HCT116 (cell line): Measurements from ENCODE around the gene CARS1.

Experiments
- CTCF ChIP-seq, 3 experiments: fragments of 200-600 bp in 1 of 3; sonication (generic) in 1 of 3; IDR thresholded peaks in 2 of 3; conservative IDR thresholded peaks in 1 of 3; 2 replicates each; pipeline ENCODE4 v1.5.1; 2012 to 2017; ENCODE audit warnings: low read depth in 2 of 3, low read length in 2 of 3, antibody characterized with exemption in 1 of 3, borderline replicate concordance in 1 of 3, control low read depth in 1 of 3, mild to moderate bottlenecking in 1 of 3, mixed read lengths in 1 of 3, mixed run types in 1 of 3, moderate library complexity in 1 of 3; ENCODE audit not compliant: insufficient read depth in 1 of 3
- EZH2phosphoT487 ChIP-seq: fragments of 200-600 bp; IDR thresholded peaks from 2 replicates; pipeline ENCODE4 v1.6.1; 2018; ENCODE audit warnings: antibody characterized with exemption, borderline replicate concordance
- JUND ChIP-seq: IDR thresholded peaks from 2 replicates; pipeline ENCODE4 v1.6.1; 2012
- POLR2A ChIP-seq: IDR thresholded peaks from 2 replicates; pipeline ENCODE4 v1.7.0; 2011; ENCODE audit warnings: borderline replicate concordance; ENCODE audit not compliant: insufficient read depth, insufficient read length; ENCODE audit errors: extremely low read depth
- POLR2AphosphoS5 ChIP-seq: IDR thresholded peaks from 2 replicates; pipeline ENCODE4 v1.6.1; 2011; ENCODE audit warnings: mild to moderate bottlenecking, low read depth, low read length, moderate library complexity
- RAD21 ChIP-seq: IDR thresholded peaks from 2 replicates; pipeline ENCODE4 v1.6.1; 2012; ENCODE audit warnings: low read depth, mild to moderate bottlenecking
- REST ChIP-seq: IDR thresholded peaks from 2 replicates; pipeline ENCODE4 v1.6.1; 2012; ENCODE audit warnings: low read depth
- SIN3A ChIP-seq: IDR thresholded peaks from 2 replicates; pipeline ENCODE4 v1.6.1; 2012; ENCODE audit warnings: low read depth
- YY1 ChIP-seq: IDR thresholded peaks from 2 replicates; pipeline ENCODE4 v1.6.1; 2011; ENCODE audit warnings: low read length, low read depth, moderate library complexity, mild to moderate bottlenecking; ENCODE audit not compliant: insufficient replicate concordance; ENCODE audit errors: extremely low read depth

DNA sequence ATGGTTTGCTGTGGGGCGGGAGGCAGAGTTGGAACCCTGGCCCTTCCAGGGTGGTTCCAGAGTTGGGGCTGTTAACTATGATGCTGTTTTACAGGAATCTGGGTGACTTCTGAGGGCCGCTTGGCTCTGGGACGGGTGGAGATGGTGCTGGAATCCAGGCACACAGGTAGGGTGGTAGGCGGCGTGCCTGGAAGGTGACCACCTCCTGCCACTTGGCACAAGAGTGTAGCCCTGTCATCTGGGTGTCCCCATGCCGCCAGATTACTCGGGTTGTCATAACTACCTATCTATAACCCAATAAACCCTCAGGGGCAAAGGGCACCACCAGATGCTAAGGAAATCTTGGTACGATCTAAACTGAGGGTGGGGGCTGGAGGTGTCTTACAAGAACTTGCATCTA, 1.3 kb downstream of the CARS1 start:
- TF ChIP-seq EZH2phosphoT487 (no peak), SIN3A (no peak), CTCF (IDR thresholded peaks at IDR 0.05 in 2 of 3, conservative IDR thresholded peaks at IDR 0.05 in 1 of 3; ENCODE audit: borderline replicate concordance in 1 of 3, insufficient read depth in 1 of 3, low read depth in 2 of 3, low read length in 2 of 3) (no peak), JUND (no peak), REST (no peak), POLR2AphosphoS5 (no peak), POLR2A (no peak), YY1 (no peak), RAD21 (no peak)
